NOMO-1 treated with DMSO at 0.1 percent for 48 hours (cell line): ENCODE data around the gene PLK5.
"Not testable (repeated sequence)": the region's sequence is repeated elsewhere in the genome, so short reads cannot be mapped to it uniquely, and the experiment has no call there.

Experiments
- DNase-seq: peaks from one replicate; lab custom pipeline; 2025; ENCODE audit not compliant: unreplicated experiment; lab: John Stamatoyannopoulos, UW

Gene PLK5

GRCh38 chr19:1491114-1491848 is 32.6 kb upstream of the PLK5 start, which contains the start of gene REEP6:
Gene REEP6, plus strand, starts transcription at chr19:1491181. Its CDS starts 89 bp downstream, at chr19:1491270.
- no peak for DNase-seq

GRCh38 chr19:1491849-1492170 is 32.1 kb upstream of the PLK5 start:
- DNase-seq = no peak

GRCh38 chr19:1492474-1493006 is 31.3 kb upstream of the PLK5 start:
- DNase-seq = no peak

GRCh38 chr19:1494115-1494815 is 29.6 kb upstream of the PLK5 start:
- DNase-seq = no peak

- no peak for DNase-seq
Measured at GRCh38 chr19:1495051-1495798, 28.7 kb upstream of the PLK5 start.

GRCh38 chr19:1495799-1496713 is 27.8 kb upstream of the PLK5 start:
- no peak for DNase-seq

- no peak for DNase-seq
Measured at GRCh38 chr19:1496714-1497577, 26.9 kb upstream of the PLK5 start.

- DNase-seq = no peak
Measured at GRCh38 chr19:1497578-1498235, 26.2 kb upstream of the PLK5 start.

GRCh38 chr19:1499231-1499630 is 24.6 kb upstream of the PLK5 start:
- not testable (repeated sequence) for DNase-seq

- no peak for DNase-seq
Measured at GRCh38 chr19:1501200-1501595, 22.7 kb upstream of the PLK5 start.

- DNase-seq = no peak
Measured at GRCh38 chr19:1502433-1503088, 21.3 kb upstream of the PLK5 start.

- peak; percentile 60 for DNase-seq
Measured at GRCh38 chr19:1503089-1503924, 20.6 kb upstream of the PLK5 start.

- no peak for DNase-seq
Measured at GRCh38 chr19:1503925-1504773, 19.7 kb upstream of the PLK5 start.

GRCh38 chr19:1505012-1505411 is 18.9 kb upstream of the PLK5 start:
- DNase-seq = no peak

GRCh38 chr19:1505991-1506881 is 17.6 kb upstream of the PLK5 start:
- DNase-seq = no peak

GRCh38 chr19:1507192-1507660 is 16.7 kb upstream of the PLK5 start:
- DNase-seq = no peak
